Stimulated activated CD8-positive, alpha-beta memory T cell treated with anti-CD3 and anti-CD28 coated beads, Interleukin-7, amount 100 ng/mL, for 4 hours (primary cell): Measurements from ENCODE around the gene EEF2K.
"Not testable (repeated sequence)": the region's sequence is repeated elsewhere in the genome, so short reads cannot be mapped to it uniquely, and the experiment has no call there.

Experiments
- DNase-seq, 2 donors: peaks; one replicate each; pipeline ENCODE4 v3.0.0-alpha.2; 2020; ENCODE audit warnings: low read depth in 2 of 2

EEF2K gene

GRCh38 chr16:22189473-22190080 lies 16.5 kb upstream of the EEF2K start:
- DNase-seq = no peak

GRCh38 chr16:22190081-22190775 lies 15.8 kb upstream of the EEF2K start:
- peak; percentile 89 to 96 for DNase-seq

GRCh38 chr16:22190776-22191531 lies 15.1 kb upstream of the EEF2K start:
- peak; percentile 97 to 99 for DNase-seq

DNA sequence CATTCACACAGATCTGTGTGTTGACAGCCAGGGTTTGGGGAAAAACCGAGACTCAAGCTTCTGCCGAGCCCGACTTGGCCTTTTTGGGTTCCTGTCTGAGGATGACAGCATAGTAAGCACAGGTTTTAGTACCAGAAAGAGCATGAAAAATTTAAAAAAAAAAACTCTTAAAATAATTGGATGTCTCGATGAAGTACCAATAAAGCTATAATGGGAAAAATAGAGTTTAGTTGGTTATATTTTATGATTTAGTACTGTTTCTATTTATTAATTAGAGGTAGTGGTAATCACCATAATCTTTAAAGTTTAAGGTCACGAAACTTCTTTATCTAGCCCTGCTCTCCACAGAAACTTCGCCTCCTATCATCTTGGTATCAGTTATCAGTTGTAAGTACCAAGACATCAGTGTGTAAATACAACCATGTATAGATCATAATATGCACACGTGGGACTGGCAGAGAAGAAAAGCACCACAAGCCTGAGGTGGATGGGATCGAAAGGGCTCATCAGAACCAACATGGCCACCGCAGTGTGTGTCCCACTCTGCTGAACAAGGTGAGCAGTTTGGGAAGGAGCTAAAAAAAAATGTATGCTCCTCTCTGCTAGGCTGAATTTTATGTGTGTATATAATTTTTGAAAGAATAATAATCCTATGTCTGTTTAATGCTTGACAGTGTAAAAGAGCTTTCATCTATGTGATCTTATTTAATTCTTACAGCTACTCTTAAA lies 14.4 kb upstream of the EEF2K start:
- no peak for DNase-seq

DNA sequence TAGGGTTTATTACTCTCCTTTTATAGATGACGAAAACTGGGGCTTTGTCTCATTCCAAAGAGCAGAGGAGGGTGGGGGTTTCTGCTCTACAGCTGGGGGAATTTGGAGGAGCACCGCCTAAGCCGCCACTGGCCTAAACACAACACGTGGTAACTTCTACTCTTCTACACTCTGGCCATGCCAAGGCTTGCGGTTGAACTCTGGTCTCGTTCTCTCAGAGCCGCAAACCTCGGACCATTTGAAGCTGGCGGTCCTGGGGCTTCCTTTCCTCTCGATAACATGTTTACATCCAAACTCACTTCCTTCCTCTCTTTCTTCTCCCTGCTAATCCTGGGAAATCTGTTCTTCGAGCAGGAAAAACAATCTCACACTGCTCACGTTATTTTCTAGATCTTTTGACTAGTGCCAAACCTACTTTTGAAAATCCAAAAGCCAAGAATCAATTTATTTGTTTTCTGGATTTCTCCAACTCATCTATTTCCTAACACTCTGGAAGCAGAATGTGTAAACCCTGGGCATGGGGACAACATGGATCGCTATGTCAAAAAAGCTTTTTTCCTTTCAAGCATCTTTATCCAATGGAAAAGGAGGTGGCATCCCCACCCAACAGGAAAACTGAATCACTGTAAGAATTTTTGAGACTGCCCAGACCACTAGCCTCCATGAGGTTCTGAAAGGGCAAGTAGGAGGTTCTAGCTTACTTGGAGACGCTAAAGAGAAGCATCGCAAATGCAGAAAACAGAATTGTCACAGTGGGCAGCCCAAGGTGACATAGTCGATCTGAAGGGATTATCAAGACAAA lies 13.6 kb upstream of the EEF2K start:
- DNase-seq = peak; percentile 70 to 75

GRCh38 chr16:22193063-22193411 lies 13.0 kb upstream of the EEF2K start:
- DNase-seq = no peak

DNA sequence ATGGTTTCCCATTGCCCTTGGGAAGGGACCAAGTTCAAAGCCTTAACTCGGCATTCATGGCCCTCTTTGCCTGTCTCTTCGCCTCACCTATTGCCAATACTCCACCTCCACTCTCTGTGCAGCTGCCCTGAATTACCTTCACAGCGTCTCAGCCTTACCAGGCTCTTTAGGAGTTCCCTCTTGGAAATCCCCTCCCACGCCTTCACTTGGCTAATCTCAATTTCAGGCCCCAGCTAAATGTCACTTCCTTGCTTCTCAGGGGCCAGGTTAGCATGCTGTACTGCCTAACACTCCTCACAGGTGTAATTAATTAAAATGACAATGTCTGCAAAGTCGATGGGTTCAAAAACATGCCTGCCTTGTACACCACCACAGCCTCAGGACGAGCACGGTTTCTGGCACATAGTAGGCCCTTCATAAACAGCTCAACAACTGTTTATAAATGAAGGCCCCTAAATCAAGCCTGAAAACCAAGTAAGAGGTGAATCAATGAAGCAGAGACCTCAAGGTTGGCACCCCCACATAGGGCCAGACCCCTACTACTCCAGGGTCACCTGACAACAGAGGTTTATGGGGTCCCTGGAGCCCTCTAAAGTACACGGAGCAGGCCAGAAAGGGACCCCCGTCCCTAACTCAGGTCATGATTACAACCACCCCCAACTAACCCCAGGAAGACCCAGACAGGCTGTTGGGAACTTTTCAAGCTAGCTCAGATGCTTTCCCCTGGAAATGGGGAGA lies 11.2 kb upstream of the EEF2K start:
- DNase-seq = no peak

DNA sequence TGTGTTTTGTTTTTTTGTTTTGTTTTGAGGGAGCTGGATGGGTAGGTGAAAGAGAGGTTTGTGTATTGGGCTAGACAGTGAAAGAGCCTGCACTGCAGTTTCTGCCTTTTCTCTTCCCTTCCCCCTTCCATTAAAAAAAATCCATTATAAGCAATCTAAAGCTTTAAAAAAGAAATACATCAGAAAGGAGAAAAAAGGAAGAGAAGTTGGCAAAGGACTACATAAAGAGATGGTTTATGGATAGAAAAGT lies 10.7 kb upstream of the EEF2K start:
- no peak for DNase-seq

- DNase-seq = peak; percentile 75 to 82
These were observed 10.2 kb upstream of the EEF2K start for GRCh38 chr16:22195695-22196558.

DNA sequence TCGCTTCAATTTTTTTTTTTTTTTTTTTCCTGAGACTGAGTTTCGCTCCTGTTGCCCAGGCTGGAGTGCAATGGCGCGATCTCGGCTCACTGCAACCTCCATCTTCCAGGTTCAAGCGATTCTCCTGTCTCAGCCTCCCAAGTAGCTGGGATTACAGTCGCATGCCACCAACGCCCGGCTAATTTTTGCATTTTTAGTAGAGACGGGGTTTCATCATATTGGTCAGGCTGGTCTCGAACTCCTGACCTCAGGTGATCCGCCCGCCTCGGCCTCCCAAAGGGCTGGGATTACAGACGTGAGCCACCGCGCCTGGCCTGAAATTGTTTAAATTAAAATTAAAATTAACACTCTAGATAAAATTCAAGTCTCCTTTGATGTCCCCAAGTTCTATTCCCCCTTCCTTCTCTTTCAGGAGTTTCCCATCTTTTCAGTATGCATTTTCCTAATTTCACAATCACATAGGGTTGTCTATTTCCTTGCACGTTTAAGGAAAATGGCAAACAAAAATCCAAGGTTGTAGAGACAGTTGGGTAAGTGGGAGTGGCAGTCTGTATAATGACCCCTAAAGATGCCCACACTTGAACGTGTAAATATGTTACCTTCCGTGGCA lies 9.4 kb upstream of the EEF2K start:
- not testable (repeated sequence) for DNase-seq

- DNase-seq = no peak
These were observed 7.4 kb upstream of the EEF2K start for GRCh38 chr16:22198547-22199293.

DNA sequence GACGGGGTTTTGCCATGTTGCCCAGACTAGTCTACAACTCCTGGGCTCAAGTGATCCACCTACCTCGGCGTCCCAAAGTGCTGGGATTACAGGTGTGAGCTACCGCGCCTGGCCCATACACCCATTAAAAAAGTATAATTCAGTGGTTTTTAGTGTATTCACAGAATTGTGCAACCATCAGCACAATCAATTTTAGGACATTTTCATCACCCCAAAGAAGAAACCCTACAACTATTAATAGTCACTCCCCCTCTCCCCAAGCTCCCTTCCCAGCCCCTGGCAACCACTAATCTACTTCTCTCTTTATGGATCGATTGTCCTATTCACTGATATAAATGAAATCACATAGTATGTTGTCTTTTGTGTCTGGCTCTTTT lies 3.8 kb upstream of the EEF2K start:
- DNase-seq = no peak

DNA sequence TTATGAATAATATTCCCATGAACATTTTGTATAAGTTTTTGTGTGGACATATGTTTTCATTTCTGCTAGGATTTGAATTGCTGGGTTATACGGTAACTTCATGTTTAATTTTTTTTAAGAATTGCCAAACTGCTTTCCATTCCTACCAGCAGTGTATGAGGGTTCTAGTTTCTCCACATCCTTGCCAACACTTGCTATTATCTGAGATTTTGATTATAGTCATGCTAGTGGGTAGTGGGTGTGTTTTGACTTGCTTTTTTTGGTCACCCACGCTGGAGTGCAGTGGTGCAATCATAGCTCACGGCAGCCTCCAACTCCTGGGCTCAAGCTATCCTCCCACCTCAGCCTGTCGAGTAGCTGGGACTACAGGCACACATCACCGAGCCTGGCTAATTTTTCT lies 3.0 kb upstream of the EEF2K start:
- DNase-seq = no peak

DNA sequence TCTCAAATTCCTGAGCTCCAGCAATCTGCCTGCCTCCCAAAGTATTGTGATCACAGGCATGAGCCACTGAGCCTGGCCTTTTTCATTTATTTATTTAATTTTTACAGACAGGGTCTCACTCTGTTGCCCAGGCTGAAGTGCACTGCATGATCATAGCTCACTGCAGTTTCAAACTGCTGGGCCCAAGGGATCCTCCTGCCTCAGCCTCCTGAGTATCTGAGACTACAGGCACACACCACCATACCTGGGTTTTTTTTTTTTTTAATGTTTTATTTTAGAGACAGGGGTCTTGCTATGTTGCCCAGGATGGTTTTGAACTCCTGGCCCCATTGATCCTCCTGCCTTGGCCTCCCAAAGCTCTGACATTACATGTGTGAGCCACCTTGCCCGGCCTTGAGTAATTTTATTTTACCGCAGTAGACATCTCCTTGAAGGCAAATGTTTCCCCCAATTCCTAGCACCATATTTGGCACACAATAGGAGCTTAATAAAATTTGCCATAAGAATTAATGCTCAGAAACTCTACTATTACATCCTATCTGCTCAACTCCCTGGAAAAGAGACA lies 1.9 kb upstream of the EEF2K start:
- no peak for DNase-seq

DNA sequence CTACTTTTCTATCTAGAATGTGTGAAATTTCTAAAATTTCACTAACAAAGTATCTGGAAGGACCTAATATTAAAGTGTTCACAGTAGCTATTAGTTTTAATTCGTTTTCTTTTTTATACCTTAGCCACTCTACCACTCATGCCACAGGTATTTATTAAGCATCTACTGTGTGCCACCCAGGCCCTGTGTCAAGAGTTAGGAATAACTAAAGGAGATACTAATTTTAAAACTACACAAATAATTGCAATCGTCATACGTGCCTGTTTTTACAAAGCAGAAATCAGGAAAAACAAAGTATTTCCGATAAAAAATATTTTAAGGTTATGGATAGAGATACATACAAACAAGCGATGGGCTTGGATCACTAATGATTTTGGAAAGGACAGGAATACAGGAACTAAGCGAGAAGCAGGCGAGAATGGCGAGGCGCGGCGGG lies 483 bp upstream of the EEF2K start:
- DNase-seq = no peak

- peak; percentile 80 to 84 for DNase-seq
These were observed 1.0 kb downstream of the EEF2K start for GRCh38 chr16:22206842-22207714.

GRCh38 chr16:22207715-22208360 lies 1.8 kb downstream of the EEF2K start:
- no peak for DNase-seq
